H9 (cell line): ENCODE data around the gene CENPO. TPM values are rescaled to one million over a fixed set of nuclear protein-coding genes. Genes with fewer than 3 reads are reported as not detected.

ENCODE experiments used
- DNase-seq: peaks from one replicate; pipeline ENCODE4 v3.0.0-alpha.2; 2017
- H2AFZ ChIP-seq: one replicate; pipeline ENCODE4 v1.6.1; 2013; ENCODE audit warnings: mild to moderate bottlenecking, low read length, control low read depth, moderate library complexity
- H2AK5ac ChIP-seq: 2 replicates; pipeline ENCODE4 v1.6.1; 2013; ENCODE audit warnings: low read length, control low read depth, mixed read lengths; ENCODE audit not compliant: insufficient read length
- H2BK120ac ChIP-seq: one replicate; pipeline ENCODE4 v1.6.1; 2013; ENCODE audit warnings: low read depth, mild to moderate bottlenecking, low read length, control low read depth, inconsistent platforms; ENCODE audit not compliant: poor library complexity, severe bottlenecking
- H2BK12ac ChIP-seq: 2 replicates; pipeline ENCODE4 v1.6.1; 2013; ENCODE audit warnings: low read length, control low read depth, mixed read lengths, low read depth; ENCODE audit not compliant: insufficient read length
- H2BK15ac ChIP-seq: 2 replicates; pipeline ENCODE4 v1.6.1; 2013; ENCODE audit warnings: low read depth, low read length, control low read depth
- H2BK20ac ChIP-seq: one replicate; pipeline ENCODE4 v1.6.1; 2013; ENCODE audit warnings: low read depth, mild to moderate bottlenecking, low read length, control low read depth, inconsistent platforms; ENCODE audit not compliant: poor library complexity, severe bottlenecking
- H2BK5ac ChIP-seq: 2 replicates; pipeline ENCODE4 v1.6.1; 2013; ENCODE audit warnings: low read length, control low read depth, mixed read lengths; ENCODE audit not compliant: insufficient read length
- H3K14ac ChIP-seq: 2 replicates; pipeline ENCODE4 v1.6.1; 2013; ENCODE audit warnings: low read length, control low read depth; ENCODE audit not compliant: insufficient read depth
- H3K18ac ChIP-seq: 2 replicates; pipeline ENCODE4 v1.6.1; 2013; ENCODE audit warnings: low read depth, mild to moderate bottlenecking, mixed read lengths, low read length, control low read depth; ENCODE audit not compliant: insufficient read length
- H3K23ac ChIP-seq: 2 replicates; pipeline ENCODE4 v1.6.1; 2013; ENCODE audit warnings: low read length, control low read depth, mixed read lengths, low read depth; ENCODE audit not compliant: insufficient read length
- H3K23me2 ChIP-seq: 2 replicates; pipeline ENCODE4 v1.6.1; 2013; ENCODE audit warnings: low read depth, mild to moderate bottlenecking, mixed read lengths, low read length, control low read depth; ENCODE audit not compliant: insufficient read length, poor library complexity, severe bottlenecking
- H3K27ac ChIP-seq: 2 replicates; pipeline ENCODE4 v1.5.1; 2013; ENCODE audit warnings: low read length, control low read depth, mixed read lengths, low read depth; ENCODE audit not compliant: insufficient read length
- H3K27me3 ChIP-seq: 2 replicates; pipeline ENCODE4 v1.6.1; 2013; ENCODE audit warnings: low read length, control low read depth, inconsistent platforms; ENCODE audit not compliant: insufficient read depth
- H3K4ac ChIP-seq: 2 replicates; pipeline ENCODE4 v1.6.1; 2013; ENCODE audit warnings: low read depth, mild to moderate bottlenecking, control low read depth, inconsistent platforms, low read length, moderate library complexity
- H3K4me1 ChIP-seq: 2 replicates; pipeline ENCODE4 v1.6.1; 2013; ENCODE audit warnings: low read length, control low read depth, inconsistent platforms; ENCODE audit not compliant: insufficient read depth
- H3K4me2 ChIP-seq: 2 replicates; pipeline ENCODE4 v1.6.1; 2013; ENCODE audit warnings: low read length, control low read depth, mixed read lengths; ENCODE audit not compliant: insufficient read length, insufficient read depth
- H3K56ac ChIP-seq: 2 replicates; pipeline ENCODE4 v1.6.1; 2013; ENCODE audit warnings: low read depth, mild to moderate bottlenecking, mixed read lengths, low read length, control low read depth; ENCODE audit not compliant: insufficient read length
- H3K79me1 ChIP-seq: 2 replicates; pipeline ENCODE4 v1.6.1; 2013; ENCODE audit warnings: low read depth, mild to moderate bottlenecking, moderate library complexity, low read length, control low read depth, inconsistent platforms; ENCODE audit not compliant: insufficient read depth, poor library complexity, severe bottlenecking
- H3K79me2 ChIP-seq: 2 replicates; pipeline ENCODE4 v1.6.1; 2013; ENCODE audit warnings: low read length, control low read depth, inconsistent platforms; ENCODE audit not compliant: insufficient read depth
- H3K9ac ChIP-seq: 2 replicates; pipeline ENCODE4 v1.6.1; 2013; ENCODE audit warnings: low read length, control low read depth, mixed read lengths; ENCODE audit not compliant: insufficient read length; ENCODE audit errors: extremely low read depth
- H3K9me3 ChIP-seq: one replicate; pipeline ENCODE4 v1.6.1; 2013; ENCODE audit warnings: low read depth, low read length, inconsistent platforms; ENCODE audit not compliant: control insufficient read depth
- H3T11ph ChIP-seq: one replicate; pipeline ENCODE4 v1.6.1; 2013; ENCODE audit warnings: mild to moderate bottlenecking, low read length, control low read depth, inconsistent platforms
- H4K20me1 ChIP-seq: one replicate; pipeline ENCODE4 v1.6.1; 2013; ENCODE audit not compliant: control insufficient read depth, insufficient read length, insufficient read depth
- H4K5ac ChIP-seq: 2 replicates; pipeline ENCODE4 v1.6.1; 2013; ENCODE audit warnings: low read depth, mild to moderate bottlenecking, mixed read lengths, low read length, control low read depth; ENCODE audit not compliant: insufficient read length
- H4K8ac ChIP-seq: replicated peaks from 2 replicates; pipeline ENCODE4 v1.6.1; 2013; ENCODE audit warnings: low read length, control low read depth, mixed read lengths, low read depth; ENCODE audit not compliant: insufficient read length
- H4K91ac ChIP-seq: 2 replicates; pipeline ENCODE4 v1.6.1; 2013; ENCODE audit warnings: low read depth, mild to moderate bottlenecking, moderate library complexity, mixed read lengths, low read length, control low read depth; ENCODE audit not compliant: insufficient read length
- H3K27ac Mint-ChIP-seq, 3 experiments: 2 replicates in 2 of 3; 3 replicates in 1 of 3; pipeline ENCODE4 v1.8.0; 2020 to 2021; ENCODE audit warnings: mixed read lengths in 3 of 3, mild to moderate bottlenecking in 1 of 3, moderate library complexity in 1 of 3
- H3K27me3 Mint-ChIP-seq: 2 replicates; pipeline ENCODE4 v1.8.0; 2021; ENCODE audit warnings: low read depth, mild to moderate bottlenecking, moderate library complexity, mixed read lengths
- H3K36me3 Mint-ChIP-seq, 3 experiments: 2 replicates in 2 of 3; 3 replicates in 1 of 3; pipeline ENCODE4 v1.8.0; 2020 to 2021; ENCODE audit warnings: low read depth in 3 of 3, mixed read lengths in 3 of 3; ENCODE audit not compliant: insufficient read depth in 1 of 3
- H3K4me1 Mint-ChIP-seq, 2 experiments: 2 replicates each; pipeline ENCODE4 v1.8.0; 2020; ENCODE audit warnings: mixed read lengths in 2 of 2
- H3K4me3 Mint-ChIP-seq, 2 experiments: 2 replicates in 1 of 2; 3 replicates in 1 of 2; pipeline ENCODE4 v1.8.0; 2020 to 2021; ENCODE audit warnings: mild to moderate bottlenecking in 2 of 2, mixed read lengths in 2 of 2, moderate library complexity in 1 of 2
- H3K9me3 Mint-ChIP-seq, 2 experiments: 2 replicates in 1 of 2; 3 replicates in 1 of 2; pipeline ENCODE4 v1.8.0; 2020; ENCODE audit warnings: mild to moderate bottlenecking in 2 of 2, mixed read lengths in 2 of 2, moderate library complexity in 1 of 2
- CTCF ChIP-seq: fragments of 200-600 bp; sonication (generic); conservative IDR thresholded peaks from 3 replicates; pipeline ENCODE4 v1.8.0; 2021; ENCODE audit warnings: antibody characterized with exemption, mild to moderate bottlenecking
- WGBS: extraction: QIAGEN DNeasy Blood & Tissue Kit; methylation state at CpG from one replicate; pipeline ENCODE4 v1.1.7; 2013; ENCODE audit warnings: missing lambda C conversion rate, low lambda C conversion rate, mixed read lengths; ENCODE audit not compliant: insufficient read length; ENCODE audit errors: extremely low coverage; 5-methylcytosine and 5-hydroxymethylcytosine counted together
- long read RNA-seq: library from polyadenylated mRNA; unstranded; transcript quantifications from one replicate; pipeline ENCODE4 v2.0.0, GENCODE V29; 2020
- total RNA-seq: library from RNA; stranded (reverse); gene quantifications from 2 replicates; pipeline ENCODE4 v1.2.1, GENCODE V29; 2021

CENPO gene
- total RNA-seq = 47.3 and 49.5 TPM in 2 replicates
- long read RNA-seq, full-length matches to known transcripts = 30 of 120 reads
- long read RNA-seq, partial matches to known transcripts = 12 of 120 reads
- long read RNA-seq, other reads (novel, unspliced or antisense) = 78 of 120 reads

GRCh38 chr2:24792874-24793760, at the start of gene CENPO, which contains the start of gene PTRHD1:
CENPO (plus strand) TSS chr2:24793425; CDS start chr2:24793920, 495 bp downstream.
PTRHD1 (minus strand) TSS chr2:24793391; CDS start chr2:24793377, 14 bp downstream.
- H3K9me3 Mint-ChIP-seq = peaks cover 0 to under 1% of the 10 kb centered on the region in 2 experiments; a peak in 1 of 5 replicates
- no CpG with 5 or more reads among the region's 74 CpGs for WGBS
- H2BK5ac ChIP-seq = peak within 1 kb of the TSS; percentile 76

More at GRCh38 chr2:24792874-24793760, at the start of gene CENPO, which contains the start of gene PTRHD1:
- Histone ChIP-seq H2BK15ac (no peak within 1 kb of the TSS), H3K4me1 (no peaks in the 10 kb centered on the region), H2AK5ac (peak within 1 kb of the TSS; percentile 28), H3K27me3 (no peaks in the 10 kb centered on the region), H2BK12ac (no peak within 1 kb of the TSS), H3K9ac (peak within 1 kb of the TSS; percentile 98), H3K56ac (no peak within 1 kb of the TSS), H3K79me2 (peaks cover 36% of the 10 kb centered on the region; the same call in 1 of the 2 replicates), H4K91ac (no peak within 1 kb of the TSS), H3T11ph (no peak within 1 kb of the TSS), H3K27ac (peak within 1 kb of the TSS; percentile 58), H4K20me1 (no peaks in the 10 kb centered on the region), H3K4ac (no peak within 1 kb of the TSS; the same call in 1 of the 2 replicates), H2BK20ac (no peak within 1 kb of the TSS), H3K18ac (peak within 1 kb of the TSS; percentile 99), H3K14ac (peak within 1 kb of the TSS; percentile 99), H2BK120ac (no peak within 1 kb of the TSS), H3K79me1 (no peaks in the 10 kb centered on the region), H3K23me2 (peaks cover 13% of the 10 kb centered on the region), H2AFZ (no peak within 1 kb of the TSS), H3K9me3 (no peaks in the 10 kb centered on the region), H4K5ac (peak within 1 kb of the TSS; percentile 89), H4K8ac (no peak within 1 kb of the TSS), H3K4me2 (peak within 1 kb of the TSS; percentile 99), H3K23ac (no peak within 1 kb of the TSS)
- peaks cover 37 to 39% of the 10 kb centered on the region in 2 experiments for H3K4me1 Mint-ChIP-seq
- H3K27me3 Mint-ChIP-seq = no peaks in the 10 kb centered on the region
- peak within 1 kb of the TSS; percentile 99 to 100 (median 100) for H3K27ac Mint-ChIP-seq
- H3K36me3 Mint-ChIP-seq = peaks cover 32 to 46% (median 45%) of the 10 kb centered on the region in 3 experiments
- H3K4me3 Mint-ChIP-seq = peak within 1 kb of the TSS; percentile 96 to 97
- peak; percentile 37; the same call in 2 of the 3 replicates for TF ChIP-seq CTCF
- DNase-seq = peak; percentile 97
